Mucosa of descending colon (tissue), 3 donors: ENCODE measurements around the gene ZSWIM5. TPM values are rescaled to one million over a fixed set of nuclear protein-coding genes. Genes with fewer than 3 reads are reported as not detected.

Experiments
- ATAC-seq: fragments of 200-7000 bp; cut with Tn5 transposase; one replicate; pipeline ENCODE4 v1.9.1; 2020; ENCODE audit warnings: mild to moderate bottlenecking, moderate library complexity
- DNase-seq, 3 donors: peaks; one replicate each; pipeline ENCODE4 v3.0.0-alpha.2; 2020
- H3K36me3 ChIP-seq: fragments of 200-600 bp; one replicate; pipeline ENCODE4 v1.8.0; 2021; ENCODE audit warnings: low read depth, mild to moderate bottlenecking
- H3K4me1 ChIP-seq: fragments of 200-600 bp; one replicate; pipeline ENCODE4 v1.8.0; 2021; ENCODE audit warnings: low read depth, mild to moderate bottlenecking
- H3K4me3 ChIP-seq: fragments of 200-600 bp; one replicate; pipeline ENCODE4 v1.8.0; 2021; ENCODE audit warnings: mild to moderate bottlenecking
- H3K9me3 ChIP-seq: fragments of 200-600 bp; one replicate; pipeline ENCODE4 v1.8.0; 2021; ENCODE audit warnings: mild to moderate bottlenecking
- CTCF ChIP-seq: fragments of 200-600 bp; IDR thresholded peaks from one replicate; pipeline ENCODE4 v1.8.0; 2022; ENCODE audit warnings: antibody characterized with exemption, mild to moderate bottlenecking
- intact Hi-C, 2 donors: fragments of 100-400 bp; cut with DNase I in 1 of 2; cut with micrococcal nuclease in 1 of 2; formaldehyde crosslinking; loops; one replicate each; pipeline versions ENCODE4 v1.11.0 to v1.11.1; 2022; cut with DNase I, micrococcal nuclease
- total RNA-seq, 3 donors: library from RNA; stranded (reverse); fragmentation: NEBNext Ultra II Directional in 2 of 3; extraction: Animal tissue kit (Norgen Biotek cat#: 25700) in 2 of 3; gene quantifications; one replicate each; pipeline versions ENCODE4 v1.2.1 to v1.2.4, GENCODE V29; 2021 to 2023
- donor health status: DM: no; HTN: no; CAD: no; lungs with moderate emphysema.
- donor health status: DM: no; HTN: no; CAD: no.
- donor health status: DM: no; HTN: yes; CAD: no.

Gene ZSWIM5
- total RNA-seq, 3 donors from 2014 or later, result 6.9 to 16.5 (median 10.1) TPM

DNA sequence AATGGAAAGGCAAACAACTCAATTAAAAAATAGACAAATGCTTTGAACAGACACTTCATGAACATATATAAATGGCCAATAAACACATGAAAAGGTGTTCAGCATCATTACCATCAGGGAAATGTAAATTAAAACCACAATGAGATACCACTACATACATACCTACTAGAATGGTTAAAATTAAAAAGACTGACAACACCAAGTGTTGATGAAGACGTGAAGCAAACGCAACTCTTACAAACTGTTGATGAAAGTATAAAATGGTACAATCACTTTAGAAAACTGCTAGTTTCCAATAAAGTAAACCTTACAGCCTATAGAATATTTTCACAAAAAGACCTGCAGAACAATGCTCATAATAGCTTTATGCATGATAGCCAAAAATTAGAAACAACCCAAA, 230.2 kb downstream of the ZSWIM5 start:
- intact Hi-C loops, result no loop called here
- H3K36me3 ChIP-seq, result no peaks in the 10 kb centered on the region
- no peak for DNase-seq
- no peaks in the 10 kb centered on the region for H3K4me1 ChIP-seq
- ATAC-seq, result no peak
- no peaks in the 10 kb centered on the region for H3K9me3 ChIP-seq
- no peak overlapping the region for H3K4me3 ChIP-seq
- TF ChIP-seq CTCF, result no peak

DNA sequence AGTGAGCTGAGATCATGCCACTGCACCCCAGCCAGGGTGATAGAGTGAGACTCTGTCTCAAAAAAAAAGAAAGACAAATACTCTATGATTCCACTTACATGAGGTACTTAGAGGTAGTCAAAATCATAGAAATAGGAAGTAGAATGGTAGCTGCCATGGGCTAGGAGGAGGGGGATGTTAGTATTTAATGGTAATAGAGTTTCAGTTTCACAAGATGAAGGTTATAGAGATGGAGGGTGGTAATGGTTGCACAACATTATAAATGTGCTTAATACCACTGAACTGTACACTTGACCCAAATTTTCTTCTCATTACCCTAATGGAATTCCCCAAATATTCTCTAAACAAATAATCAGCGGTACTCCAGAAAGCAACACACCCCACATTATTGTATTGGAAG, 232.8 kb downstream of the ZSWIM5 start:
- DNase-seq, result no peak
- Histone ChIP-seq H3K36me3 (no peaks in the 10 kb centered on the region), H3K4me3 (no peak overlapping the region), H3K4me1 (no peaks in the 10 kb centered on the region), H3K9me3 (no peaks in the 10 kb centered on the region)
- no peak for ATAC-seq
- no peak for TF ChIP-seq CTCF
- intact Hi-C loops, result no loop called here

DNA sequence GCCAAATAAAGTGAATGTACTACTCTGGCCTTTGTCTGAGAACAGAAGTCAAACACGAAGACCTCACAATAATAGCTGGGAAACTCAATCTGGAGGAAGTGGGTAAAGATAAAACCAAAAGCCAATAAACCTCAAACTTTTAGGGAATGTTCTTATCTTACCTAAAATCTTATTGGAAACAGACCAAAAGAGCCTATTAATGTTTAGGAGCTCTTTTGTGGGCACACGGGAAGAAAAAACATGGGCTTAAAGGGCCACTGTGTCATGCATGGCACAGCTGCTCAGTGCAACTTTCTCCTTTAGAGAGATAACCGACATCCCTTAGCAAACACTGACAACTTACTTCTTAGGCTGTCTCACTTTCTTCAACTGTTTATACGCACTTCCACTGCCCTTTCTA, 236.1 kb downstream of the ZSWIM5 start:
- DNase-seq, result no peak
- intact Hi-C loops, result no loop called here
- H3K4me1 ChIP-seq, result no peaks in the 10 kb centered on the region
- no peaks in the 10 kb centered on the region for H3K9me3 ChIP-seq
- TF ChIP-seq CTCF, result no peak
- H3K4me3 ChIP-seq, result no peak overlapping the region
- ATAC-seq, result no peak
- H3K36me3 ChIP-seq, result no peaks in the 10 kb centered on the region

Other genes starting within 250 kb of the ZSWIM5 start
- gene EIF2B3, start 220.0 kb downstream of the ZSWIM5 start, total RNA-seq, result 10 to 100 TPM; 11.1 to 19.8 (median 15.7) TPM
- gene HECTD3, start 195.3 kb downstream of the ZSWIM5 start, total RNA-seq, result 100 to 1,000 TPM in 2 of 3 donors, 10 to 100 TPM in 1; 78.0 to 143 (median 108) TPM
- 10 to 100 TPM; 44.8 to 69.8 (median 51.3) TPM for gene UROD, start 194.4 kb downstream of the ZSWIM5 start, total RNA-seq
- gene HPDL, start 120.3 kb upstream of the ZSWIM5 start, total RNA-seq, result 1 to 10 TPM; 2.1 to 8.8 (median 7.4) TPM
- gene TOE1, start 133.6 kb upstream of the ZSWIM5 start, total RNA-seq, result 10 to 100 TPM; 11.1 to 18.7 (median 12.9) TPM
- 10 to 100 TPM; 30.0 to 43.1 (median 35.8) TPM for gene MUTYH, start 133.8 kb upstream of the ZSWIM5 start, total RNA-seq